Transverse colon (tissue), 4 donors: ENCODE data around the gene COLQ. TPM values are rescaled to one million over a fixed set of nuclear protein-coding genes. Genes with fewer than 3 reads are reported as not detected.
A peak's percentile ranks its signal among the peaks of the same experiment; 100 is the strongest.

ENCODE experiments used
- DNase-seq: peaks from one replicate; pipeline ENCODE4 v3.0.0-alpha.2; 2019
- H3K27ac ChIP-seq, 4 donors: fragments of 200-600 bp; sonication (generic); 2 replicates each; pipeline ENCODE4 v1.5.1; 2016 to 2018; ENCODE audit warnings: inconsistent platforms in 4 of 4
- H3K27me3 ChIP-seq: fragments of 200-600 bp; sonication (generic); 2 replicates; pipeline ENCODE4 v1.5.1; 2017; ENCODE audit warnings: inconsistent platforms
- H3K36me3 ChIP-seq, 4 donors: fragments of 200-600 bp; sonication (generic); 2 replicates each; pipeline ENCODE4 v1.5.1; 2017 to 2019; ENCODE audit warnings: inconsistent platforms in 4 of 4
- H3K4me1 ChIP-seq, 4 donors: fragments of 200-600 bp; sonication (generic); 2 replicates each; pipeline ENCODE4 v1.5.1; 2017 to 2020; ENCODE audit warnings: inconsistent platforms in 4 of 4
- H3K4me3 ChIP-seq, 4 donors: fragments of 200-600 bp; sonication (generic); 1 replicate in 1 of 4; 2 replicates in 3 of 4; pipeline versions ENCODE4 v1.5.1 to v1.6.1; 2017 to 2019; ENCODE audit warnings: inconsistent platforms in 4 of 4
- H3K9me3 ChIP-seq, 2 donors: fragments of 200-600 bp; sonication (generic); 2 replicates each; pipeline ENCODE4 v1.5.1; 2017 to 2019; ENCODE audit warnings: inconsistent platforms in 2 of 2
- EP300 ChIP-seq: sonication (generic); formaldehyde crosslinking; IDR thresholded peaks from one replicate; pipeline ENCODE4 v1.6.1; 2017; ENCODE audit warnings: antibody characterized with exemption, low read depth
- POLR2A ChIP-seq: fragments of 450-650 bp; IDR thresholded peaks from one replicate; pipeline ENCODE4 v1.6.1; 2016; ENCODE audit warnings: antibody characterized with exemption, mild to moderate bottlenecking, moderate library complexity
- POLR2AphosphoS5 ChIP-seq, 3 donors: sonication (generic); formaldehyde crosslinking; IDR thresholded peaks; one replicate each; pipeline ENCODE4 v1.6.1; 2016; ENCODE audit warnings: antibody characterized with exemption in 3 of 3
- WGBS, 2 donors: methylation state at CpG; one replicate each; pipeline ENCODE4 v1.1.5; 2018; ENCODE audit warnings: low coverage in 1 of 2; 5-methylcytosine and 5-hydroxymethylcytosine counted together
- in situ Hi-C, 4 donors: fragments of 200-750 bp; cut with MboI; loops; one replicate each; pipeline versions ENCODE4 v1.15.0 to v1.15.1; 2017; ENCODE audit warnings: low sequenced_read_pairs in 3 of 4, low pct_ligation_motif_present in 1 of 4, low pct_unique_long_range_greater_than_20kb in 1 of 4
- intact Hi-C: fragments of 100-400 bp; cut with DNase I; formaldehyde crosslinking; loops from one replicate; pipeline ENCODE4 v1.15.1; 2023; ENCODE audit warnings: low total_unique reads
- total RNA-seq, 4 donors: library from RNA; depleted of rRNA; stranded (reverse); fragments of >200 nt; gene quantifications; one replicate each; pipeline ENCODE4 v1.1.0, GENCODE V29; 2016
- TF ChIP-seq, protein P1 (sequence below), 5 experiments: fragments of 200-600 bp in 3 of 5; fragments of 450-650 bp in 2 of 5; sonication (generic) in 3 of 5; IDR thresholded peaks; 1 replicate in 2 of 5; 2 replicates in 3 of 5; pipeline ENCODE4 v1.5.1; 2016 to 2017; ENCODE audit warnings: antibody characterized with exemption in 5 of 5, inconsistent platforms in 3 of 5, mild to moderate bottlenecking in 2 of 5, moderate library complexity in 1 of 5

Gene COLQ
- total RNA-seq = 1 to 10 TPM in 1 of 4 donors, under 1 TPM in 1, not detected in 2; 0.68 to 1.7 TPM

DNA sequence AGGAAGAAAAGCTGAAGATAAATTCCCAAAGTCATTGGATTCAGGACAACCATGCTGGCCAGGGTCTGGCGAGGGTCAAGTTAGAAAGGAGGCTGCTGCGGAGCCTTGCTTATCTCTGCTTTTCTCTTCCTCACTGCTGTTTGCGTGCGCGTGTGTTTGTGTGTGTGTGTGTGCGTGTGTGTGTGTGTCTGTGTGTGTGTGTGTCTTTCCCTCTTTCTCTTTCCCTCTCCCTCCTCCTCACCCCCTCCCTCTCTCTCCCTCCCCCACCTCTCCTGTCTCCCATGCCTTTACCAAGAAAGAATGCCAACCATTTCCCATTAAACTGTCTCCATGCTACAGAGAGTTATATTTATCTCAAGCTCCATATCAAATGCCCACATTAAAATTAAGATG, at the start of gene COLQ:
TSS of gene COLQ (minus strand) at position 134 of the 393 bp plus-strand sequence. CDS start at position 53, 81 bp downstream.
- no peak for DNase-seq
- Histone ChIP-seq H3K4me3 (no peak within 1 kb of the TSS), H3K27me3 (no peaks in the 10 kb centered on the region), H3K4me1 (peaks cover 0 to 6% (median 0%) of the 10 kb centered on the region in 4 donors), H3K9me3 (no peaks in the 10 kb centered on the region), H3K27ac (no peak within 1 kb of the TSS), H3K36me3 (no peaks in the 10 kb centered on the region)
- 46 to 58% methylated on average over 6 of the region's 6 CpGs for WGBS, 2 donors
- in situ Hi-C loops = no loop called here
- TF ChIP-seq, protein P1, sequence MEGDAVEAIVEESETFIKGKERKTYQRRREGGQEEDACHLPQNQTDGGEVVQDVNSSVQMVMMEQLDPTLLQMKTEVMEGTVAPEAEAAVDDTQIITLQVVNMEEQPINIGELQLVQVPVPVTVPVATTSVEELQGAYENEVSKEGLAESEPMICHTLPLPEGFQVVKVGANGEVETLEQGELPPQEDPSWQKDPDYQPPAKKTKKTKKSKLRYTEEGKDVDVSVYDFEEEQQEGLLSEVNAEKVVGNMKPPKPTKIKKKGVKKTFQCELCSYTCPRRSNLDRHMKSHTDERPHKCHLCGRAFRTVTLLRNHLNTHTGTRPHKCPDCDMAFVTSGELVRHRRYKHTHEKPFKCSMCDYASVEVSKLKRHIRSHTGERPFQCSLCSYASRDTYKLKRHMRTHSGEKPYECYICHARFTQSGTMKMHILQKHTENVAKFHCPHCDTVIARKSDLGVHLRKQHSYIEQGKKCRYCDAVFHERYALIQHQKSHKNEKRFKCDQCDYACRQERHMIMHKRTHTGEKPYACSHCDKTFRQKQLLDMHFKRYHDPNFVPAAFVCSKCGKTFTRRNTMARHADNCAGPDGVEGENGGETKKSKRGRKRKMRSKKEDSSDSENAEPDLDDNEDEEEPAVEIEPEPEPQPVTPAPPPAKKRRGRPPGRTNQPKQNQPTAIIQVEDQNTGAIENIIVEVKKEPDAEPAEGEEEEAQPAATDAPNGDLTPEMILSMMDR (IDR thresholded peaks at IDR 0.05) = no peak
- no peak for TF ChIP-seq POLR2A
- no peak for TF ChIP-seq POLR2AphosphoS5 (IDR thresholded peaks at IDR 0.05)
- TF ChIP-seq EP300 = no peak
- intact Hi-C loops = no loop called here

DNA sequence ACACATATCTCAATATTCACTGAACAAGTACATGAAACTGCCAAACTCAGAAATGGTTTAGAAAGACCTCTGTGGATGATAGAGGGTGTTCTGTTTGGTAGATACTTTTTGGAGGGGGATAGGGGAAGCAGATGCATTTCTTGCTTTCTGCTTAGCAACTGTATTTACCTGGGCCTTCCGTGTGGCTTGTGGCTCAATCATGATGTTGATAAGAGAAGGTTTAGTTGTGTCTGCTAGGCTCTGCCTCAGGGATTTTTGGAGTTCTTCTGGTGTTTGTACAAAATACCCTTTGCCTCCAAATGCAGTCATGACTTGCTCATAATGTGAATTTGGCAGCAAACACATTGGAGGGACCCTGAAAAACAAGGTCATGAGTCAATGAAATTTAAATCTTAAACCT, 41.7 kb upstream of the COLQ start:
- Histone ChIP-seq H3K9me3 (no peaks in the 10 kb centered on the region), H3K27ac (no peak overlapping the region), H3K4me1 (peaks cover 0 to 7% (median 0%) of the 10 kb centered on the region in 4 donors), H3K27me3 (no peaks in the 10 kb centered on the region), H3K4me3 (no peak overlapping the region), H3K36me3 (peaks cover 0 to 41% (median 17%) of the 10 kb centered on the region in 4 donors)
- DNase-seq = no peak
- intact Hi-C loops (no loop called here), in situ Hi-C loops (loop anchor here (10.0 to 25.0 kb wide), 5 partner anchors 126 to 451 kb away; partner anchors contain the start of genes EAF1 (in 3 of the 4), METTL6 (in 3 of the 4) and CAPN7 (in 2 of the 4))
- TF ChIP-seq, protein P1 (IDR thresholded peaks at IDR 0.05) = no peak
- 86% methylated on average over 1 of the region's 1 CpG; no CpG with 5 or more reads in 1 of the 2 donors for WGBS, 2 donors

DNA sequence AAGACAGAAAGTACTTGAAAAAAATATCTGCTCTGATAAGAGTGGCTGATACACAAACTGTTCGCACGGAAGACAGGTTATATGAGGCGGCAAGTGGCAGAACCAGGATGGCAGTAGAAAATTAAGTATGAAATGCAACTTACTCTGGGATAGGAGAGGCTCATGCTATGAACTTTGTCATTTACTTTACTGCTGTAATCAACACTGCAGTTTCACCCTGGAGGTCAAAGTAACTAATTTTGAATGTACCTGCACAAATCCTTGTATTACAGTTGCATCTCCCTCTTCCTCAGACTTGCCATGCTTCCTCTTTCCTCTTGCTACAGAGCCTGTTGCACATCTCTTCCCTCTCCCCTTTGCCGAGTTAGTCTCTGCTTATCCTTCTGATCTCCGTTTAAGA, 41.1 kb upstream of the COLQ start:
- DNase-seq = no peak
- peaks cover 0 to 36% (median 14%) of the 10 kb centered on the region in 4 donors for H3K36me3 ChIP-seq
- H3K9me3 ChIP-seq = no peaks in the 10 kb centered on the region
- peak overlapping the region in 2 of 4 donors; percentile 23 to 46 for H3K27ac ChIP-seq
- in situ Hi-C loops (loop anchor here (10.0 to 25.0 kb wide), 5 partner anchors 125 to 450 kb away; partner anchors contain the start of genes EAF1 (in 3 of the 4), METTL6 (in 3 of the 4) and CAPN7 (in 2 of the 4)), intact Hi-C loops (no loop called here)
- peaks cover 0 to 10% (median 2%) of the 10 kb centered on the region in 4 donors for H3K4me1 ChIP-seq
- 40 to 55% methylated on average over 5 of the region's 5 CpGs for WGBS, 2 donors
- TF ChIP-seq POLR2AphosphoS5 (IDR thresholded peaks at IDR 0.05) (no peak), EP300 (no peak), POLR2A (no peak)
- TF ChIP-seq, protein P1 (IDR thresholded peaks at IDR 0.05) = no peak
- no peak overlapping the region for H3K4me3 ChIP-seq
- no peaks in the 10 kb centered on the region for H3K27me3 ChIP-seq

GRCh38 chr3:15558581-15558980, 37.1 kb upstream of the COLQ start:
- intact Hi-C loops = loop anchor here (10.0 kb wide), 1 partner anchor 124 kb away; no protein-coding TSS in a partner anchor

More at GRCh38 chr3:15558581-15558980, 37.1 kb upstream of the COLQ start:
- Histone ChIP-seq H3K27me3 (no peaks in the 10 kb centered on the region), H3K4me1 (peaks cover 0 to 18% (median 2%) of the 10 kb centered on the region in 4 donors), H3K36me3 (peaks cover 0 to 15% (median 5%) of the 10 kb centered on the region in 4 donors), H3K9me3 (no peaks in the 10 kb centered on the region), H3K27ac (no peak overlapping the region), H3K4me3 (no peak overlapping the region)
- DNase-seq = no peak
- in situ Hi-C loops = loop anchor here in 3 of 4 donors (25.0 kb wide), 4 partner anchors 121 to 446 kb away; partner anchors contain the start of genes EAF1 (in 3 of the 3), METTL6 (in 3 of the 3) and CAPN7 (in 2 of the 3)
- TF ChIP-seq POLR2A (no peak), POLR2AphosphoS5 (IDR thresholded peaks at IDR 0.05) (no peak), EP300 (no peak)
- TF ChIP-seq, protein P1 (IDR thresholded peaks at IDR 0.05) = no peak
- WGBS, 2 donors = 89% methylated on average over 9 of the region's 9 CpGs; no CpG with 5 or more reads in 1 of the 2 donors
